ENCODE measurements around the gene TMEM220.

GRCh38 chr17:10668775-10669174 is 61.0 kb downstream of the TMEM220 start:
- TF ChIP-seq TAF1 (IDR thresholded peaks at IDR 0.05; ENCODE audit: borderline replicate concordance, low read depth, low read length), result no peak
- no peak for TF ChIP-seq POLR2AphosphoS5 (IDR thresholded peaks at IDR 0.05; ENCODE audit: low read depth, low read length)
- no peak for TF ChIP-seq POLR2A (IDR thresholded peaks at IDR 0.05; ENCODE audit: low read depth, low read length)

Measured in GM12892 (cell line).